HG02610 (cell line): Measurements from ENCODE around the gene IP6K2.

Source experiments
- ATAC-seq: cut with Tn5 transposase; IDR thresholded peaks from one replicate; pipeline ENCODE4 v1.9.1; 2021; ENCODE audit warnings: mild to moderate bottlenecking, moderate library complexity; ENCODE audit not compliant: unreplicated experiment

Gene IP6K2

GRCh38 chr3:48644898-48645760 is 71.9 kb downstream of the IP6K2 start:
- no peak for ATAC-seq

DNA sequence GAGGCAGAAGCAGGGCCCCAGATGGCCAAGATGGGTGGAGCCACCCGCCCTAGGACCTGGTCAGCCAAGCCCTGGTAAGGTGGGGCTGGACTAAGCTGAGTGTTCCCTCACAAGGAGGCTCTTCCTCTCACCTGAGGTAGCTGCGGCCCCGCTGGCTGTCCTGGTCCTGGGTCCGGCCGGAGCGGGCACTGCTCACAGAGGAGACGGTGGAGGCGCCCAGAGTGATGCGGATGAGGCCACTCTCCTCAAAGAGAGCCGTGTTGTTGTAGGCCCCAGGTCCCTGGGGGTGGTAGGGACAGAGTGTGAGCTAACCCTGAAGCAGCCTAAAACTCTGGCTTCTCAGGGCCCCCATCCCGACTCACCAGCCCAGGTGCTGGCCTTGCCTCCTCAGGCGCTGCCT is 74.4 kb downstream of the IP6K2 start:
- ATAC-seq = no peak

- no peak for ATAC-seq
Measured at GRCh38 chr3:48641396-48641795, 75.6 kb downstream of the IP6K2 start.

DNA sequence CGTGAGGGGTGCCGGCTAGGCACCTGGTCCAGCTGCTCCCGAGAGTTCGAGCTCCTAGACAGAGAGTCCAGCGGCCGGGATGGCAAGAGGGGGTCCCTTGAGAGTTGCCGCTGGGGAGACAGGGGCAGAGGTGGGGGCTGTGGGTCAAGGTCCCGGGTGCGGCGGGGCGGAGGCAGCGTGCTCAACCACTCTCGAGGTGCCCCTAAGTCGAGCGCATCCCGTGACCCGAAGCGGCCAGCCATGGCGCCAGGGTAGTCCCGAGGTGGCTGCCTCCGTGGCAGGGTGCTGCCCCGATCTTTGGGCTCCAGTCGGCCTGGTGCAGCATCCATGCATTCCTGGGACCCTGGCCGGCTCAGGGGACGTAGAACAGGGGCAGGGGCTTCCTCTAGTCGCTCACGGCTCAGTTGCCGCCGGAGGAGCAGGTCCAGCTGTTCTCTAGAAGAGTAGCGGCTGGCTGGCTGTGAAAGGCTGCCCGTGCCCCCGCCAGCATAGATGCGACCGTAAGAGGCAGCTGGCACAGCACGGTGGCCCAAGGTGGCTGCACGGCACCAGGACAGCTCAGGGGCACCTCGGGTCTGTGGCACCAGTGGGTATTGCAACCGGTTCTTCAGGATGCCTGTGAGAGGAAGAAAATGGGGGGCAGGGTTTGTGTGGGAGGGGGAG is 76.9 kb downstream of the IP6K2 start:
- no peak for ATAC-seq
